A673 (cell line): Measurements from ENCODE around the gene TMEM270. TPM values are rescaled to one million over a fixed set of nuclear protein-coding genes. Genes with fewer than 3 reads are reported as not detected.

Experiments
- BruUV-seq: library from RNA; stranded (reverse); fragments of 400-500 nt; replicated peaks from 2 replicates; lab custom pipeline; 2021; lab: Mats Ljungman, UMichigan
- CTCF ChIA-PET: fragments of 300-600 bp; sonication (Branson Sonifier 250); formaldehyde crosslinking; loops from one replicate; lab custom pipeline; 2022; ENCODE audit warnings: antibody characterized with exemption; lab: Charles Lee
- POLR2A ChIA-PET: fragments of 300-600 bp; sonication (Branson Sonifier 250); formaldehyde crosslinking; loops from one replicate; lab custom pipeline; 2022; ENCODE audit warnings: antibody characterized with exemption; ENCODE audit not compliant: low non-redundant PET; lab: Charles Lee
- DNase-seq: peaks from one replicate; pipeline ENCODE4 v3.0.0-alpha.2; 2015; ENCODE audit warnings: low spot score
- H3K27ac ChIP-seq: fragments of 200-600 bp; sonication (generic); 2 replicates; pipeline ENCODE4 v1.5.1; 2016; ENCODE audit warnings: mixed run types, low read depth, mild to moderate bottlenecking, mixed read lengths, antibody characterized with exemption, low read length; ENCODE audit not compliant: poor library complexity, severe bottlenecking
- H3K27me3 ChIP-seq: fragments of 200-600 bp; sonication (generic); replicated peaks from 2 replicates; pipeline ENCODE4 v1.6.1; 2017; ENCODE audit warnings: mixed run types, low read depth, mild to moderate bottlenecking, mixed read lengths, antibody characterized with exemption, low read length; ENCODE audit not compliant: insufficient read depth, poor library complexity
- H3K36me3 ChIP-seq: fragments of 200-600 bp; sonication (generic); 2 replicates; pipeline ENCODE4 v1.6.1; 2016; ENCODE audit warnings: mixed run types, mild to moderate bottlenecking, mixed read lengths, antibody characterized with exemption, low read length; ENCODE audit not compliant: insufficient read depth, poor library complexity, severe bottlenecking
- H3K4me1 ChIP-seq: fragments of 200-600 bp; sonication (generic); 2 replicates; pipeline ENCODE4 v1.6.1; 2017; ENCODE audit warnings: mixed run types, mild to moderate bottlenecking, mixed read lengths, antibody characterized with exemption, low read length; ENCODE audit not compliant: insufficient read depth, poor library complexity, severe bottlenecking
- H3K4me3 ChIP-seq: fragments of 200-600 bp; sonication (generic); 2 replicates; pipeline ENCODE4 v1.5.1; 2016; ENCODE audit warnings: low read depth, mixed run types, mild to moderate bottlenecking, mixed read lengths, low read length; ENCODE audit not compliant: poor library complexity, severe bottlenecking
- H3K9me3 ChIP-seq: fragments of 200-600 bp; sonication (generic); 2 replicates; pipeline ENCODE4 v1.6.1; 2016; ENCODE audit warnings: mixed run types, low read depth, mild to moderate bottlenecking, mixed read lengths, antibody characterized with exemption, low read length; ENCODE audit not compliant: poor library complexity, severe bottlenecking
- EZH2 ChIP-seq: fragments of 200-600 bp; sonication (generic); IDR thresholded peaks from 2 replicates; pipeline ENCODE4 v1.6.1; 2017; ENCODE audit warnings: borderline replicate concordance, low read depth, mild to moderate bottlenecking, mixed read lengths, antibody characterized with exemption, low read length; ENCODE audit not compliant: poor library complexity, severe bottlenecking
- intact Hi-C: fragments of 100-400 bp; cut with micrococcal nuclease; formaldehyde crosslinking; loops from one replicate; pipeline ENCODE4 v1.10.0; 2022; ENCODE audit not compliant: unreplicated experiment
- total RNA-seq: library from RNA; stranded (reverse); gene quantifications from 2 replicates; pipeline ENCODE4 v1.2.3, GENCODE V29; 2021
- TF ChIP-seq, protein P1 (sequence below): fragments of 300-800, 200-600 bp; sonication (generic); conservative IDR thresholded peaks from 2 replicates; pipeline ENCODE4 v1.5.1; 2017; ENCODE audit warnings: low read depth, mild to moderate bottlenecking, antibody characterized with exemption, low read length, moderate library complexity, mixed read lengths

TMEM270 gene
- total RNA-seq, 1 experiment from 2014 or later, result not detected

DNA sequence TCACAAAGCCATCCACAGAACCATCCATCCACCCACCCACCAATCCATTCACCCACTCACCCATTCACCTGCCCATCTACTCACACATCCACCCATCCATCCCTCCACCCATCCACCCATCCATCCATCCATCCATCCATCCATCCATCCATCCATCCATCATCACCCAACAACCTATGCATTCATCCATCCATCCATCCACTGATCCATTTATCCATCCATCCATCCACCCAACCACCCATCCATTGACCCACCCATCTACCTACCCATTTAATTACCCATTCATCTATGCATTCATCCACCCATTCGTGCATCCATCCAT is 5.4 kb downstream of the TMEM270 start:
- intact Hi-C loops, result loop anchor here (2.0 to 10.0 kb wide), 3 partner anchors 160 to 538 kb away; no protein-coding TSS in a partner anchor
- Histone ChIP-seq H3K9me3 (no peaks in the 10 kb centered on the region), H3K27me3 (no peaks in the 10 kb centered on the region), H3K4me1 (no peaks in the 10 kb centered on the region), H3K36me3 (no peaks in the 10 kb centered on the region), H3K27ac (no peak overlapping the region), H3K4me3 (no peak overlapping the region)
- TF ChIP-seq EZH2, result no peak
- TF ChIP-seq, protein P1, sequence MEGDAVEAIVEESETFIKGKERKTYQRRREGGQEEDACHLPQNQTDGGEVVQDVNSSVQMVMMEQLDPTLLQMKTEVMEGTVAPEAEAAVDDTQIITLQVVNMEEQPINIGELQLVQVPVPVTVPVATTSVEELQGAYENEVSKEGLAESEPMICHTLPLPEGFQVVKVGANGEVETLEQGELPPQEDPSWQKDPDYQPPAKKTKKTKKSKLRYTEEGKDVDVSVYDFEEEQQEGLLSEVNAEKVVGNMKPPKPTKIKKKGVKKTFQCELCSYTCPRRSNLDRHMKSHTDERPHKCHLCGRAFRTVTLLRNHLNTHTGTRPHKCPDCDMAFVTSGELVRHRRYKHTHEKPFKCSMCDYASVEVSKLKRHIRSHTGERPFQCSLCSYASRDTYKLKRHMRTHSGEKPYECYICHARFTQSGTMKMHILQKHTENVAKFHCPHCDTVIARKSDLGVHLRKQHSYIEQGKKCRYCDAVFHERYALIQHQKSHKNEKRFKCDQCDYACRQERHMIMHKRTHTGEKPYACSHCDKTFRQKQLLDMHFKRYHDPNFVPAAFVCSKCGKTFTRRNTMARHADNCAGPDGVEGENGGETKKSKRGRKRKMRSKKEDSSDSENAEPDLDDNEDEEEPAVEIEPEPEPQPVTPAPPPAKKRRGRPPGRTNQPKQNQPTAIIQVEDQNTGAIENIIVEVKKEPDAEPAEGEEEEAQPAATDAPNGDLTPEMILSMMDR, result no peak
- no peak for DNase-seq
- ChIA-PET CTCF (interaction anchor here (0.6 kb wide), 1 partner anchor 160 kb away, joined by 4 read pairs; no protein-coding TSS in a partner anchor), POLR2A (no interaction called here)
- BruUV-seq, result no TSS peak

- no TSS peak for BruUV-seq
- POLR2A ChIA-PET, result no interaction called here
- TF ChIP-seq, protein P1, result no peak
- TF ChIP-seq EZH2, result no peak
- Histone ChIP-seq H3K36me3 (no peaks in the 10 kb centered on the region), H3K27me3 (no peaks in the 10 kb centered on the region), H3K4me1 (peaks cover 4% of the 10 kb centered on the region), H3K27ac (no peak overlapping the region), H3K9me3 (no peaks in the 10 kb centered on the region), H3K4me3 (no peak overlapping the region)
- DNase-seq, result no peak
- CTCF ChIA-PET, result no interaction called here
- intact Hi-C loops, result loop anchor here (10.0 kb wide), 2 partner anchors 336 to 536 kb away; no protein-coding TSS in a partner anchor
Measured at GRCh38 chr7:73869011-73869798, 8.2 kb downstream of the TMEM270 start.

GRCh38 chr7:73870041-73870492 is 9.1 kb downstream of the TMEM270 start:
- no peak for DNase-seq
- peaks cover 4% of the 10 kb centered on the region for H3K4me1 ChIP-seq
- CTCF ChIA-PET, result interaction anchor here (0.6 kb wide), 1 partner anchor 203 kb away, joined by 9 read pairs; no protein-coding TSS in a partner anchor
- no TSS peak for BruUV-seq
- no peak overlapping the region for H3K4me3 ChIP-seq
- H3K36me3 ChIP-seq, result no peaks in the 10 kb centered on the region
- intact Hi-C loops, result no loop called here
- POLR2A ChIA-PET, result no interaction called here
- no peaks in the 10 kb centered on the region for H3K27me3 ChIP-seq
- no peak for TF ChIP-seq EZH2
- TF ChIP-seq, protein P1, result no peak
- H3K27ac ChIP-seq, result no peak overlapping the region
- no peaks in the 10 kb centered on the region for H3K9me3 ChIP-seq
